ENCODE data around the gene SLC25A42.
A peak's percentile ranks its signal among the peaks of the same experiment; 100 is the strongest.

The SLC25A42 gene

GRCh38 chr19:19111136-19111835 lies 47.5 kb downstream of the SLC25A42 start:
- no peak for DNase-seq (ENCODE audit: extremely low read depth, low read depth)
- H3K4me3 ChIP-seq (replicated peaks; ENCODE audit: low read depth, low read length): no peak overlapping the region
- TF ChIP-seq CTCF (IDR thresholded peaks at IDR 0.05; ENCODE audit: low read depth, low read length, missing control alignments): no peak

DNA sequence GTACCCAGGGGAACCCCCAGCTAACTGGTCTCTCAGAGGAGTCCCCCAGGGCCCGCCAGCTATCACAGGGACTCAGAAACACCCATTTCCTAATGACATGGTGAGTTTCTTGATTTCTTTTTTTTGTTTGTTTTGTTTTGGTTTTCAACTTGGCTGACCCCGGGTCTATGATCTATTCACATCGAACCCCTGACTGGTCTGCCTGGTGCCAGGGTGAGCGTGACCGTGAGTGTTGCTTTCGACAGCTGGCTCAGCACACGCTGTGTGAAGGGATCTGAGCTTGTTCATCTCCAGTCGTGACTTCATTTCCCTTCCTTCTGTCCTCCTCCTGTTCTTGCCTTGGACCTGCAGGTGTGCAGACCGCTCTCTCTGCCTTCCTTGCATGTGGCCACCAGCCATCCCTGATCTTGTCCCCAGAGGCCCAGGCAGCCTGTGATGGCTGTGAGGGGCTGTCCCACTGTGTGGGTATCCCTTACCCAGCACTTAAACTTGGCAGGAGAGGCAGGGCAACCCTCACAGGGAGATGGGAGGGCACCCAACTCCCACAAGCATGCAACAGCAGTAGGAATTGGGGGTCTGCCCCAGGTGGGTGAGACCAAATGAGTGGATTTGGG lies 48.3 kb downstream of the SLC25A42 start:
- no peak for TF ChIP-seq CTCF (IDR thresholded peaks at IDR 0.05; ENCODE audit: low read depth, low read length, missing control alignments)
- no peak overlapping the region for H3K4me3 ChIP-seq (replicated peaks; ENCODE audit: low read depth, low read length)
- DNase-seq (ENCODE audit: extremely low read depth, low read depth): no peak

GRCh38 chr19:19113040-19113626 lies 49.3 kb downstream of the SLC25A42 start:
- DNase-seq (ENCODE audit: extremely low read depth, low read depth): peak; percentile 9
- no peak for TF ChIP-seq CTCF (IDR thresholded peaks at IDR 0.05; ENCODE audit: low read depth, low read length, missing control alignments)
- H3K4me3 ChIP-seq (replicated peaks; ENCODE audit: low read depth, low read length): no peak overlapping the region

- no peak for DNase-seq (ENCODE audit: extremely low read depth, low read depth)
- TF ChIP-seq CTCF (IDR thresholded peaks at IDR 0.05; ENCODE audit: low read depth, low read length, missing control alignments): peak; percentile 59
- H3K4me3 ChIP-seq (replicated peaks; ENCODE audit: low read depth, low read length): no peak overlapping the region
Measured at GRCh38 chr19:19115954-19116353, 52.2 kb downstream of the SLC25A42 start.

- no peak overlapping the region for H3K4me3 ChIP-seq (replicated peaks; ENCODE audit: low read depth, low read length)
- TF ChIP-seq CTCF (IDR thresholded peaks at IDR 0.05; ENCODE audit: low read depth, low read length, missing control alignments): no peak
- no peak for DNase-seq (ENCODE audit: extremely low read depth, low read depth)
Measured at GRCh38 chr19:19119325-19120237, 55.8 kb downstream of the SLC25A42 start.
